CD14-positive monocyte (primary cell): Measurements from ENCODE around the gene ARHGAP32. TPM values are rescaled to one million over a fixed set of nuclear protein-coding genes. Genes with fewer than 3 reads are reported as not detected.

Experiments
- DNase-seq, 3 donors: peaks; one replicate each; pipeline ENCODE4 v3.0.0-alpha.2; 2011 to 2022
- H2AFZ ChIP-seq: 2 replicates; pipeline ENCODE4 v1.6.0; 2012; ENCODE audit warnings: mild to moderate bottlenecking, low read depth, low read length, inconsistent platforms; ENCODE audit not compliant: insufficient read depth, poor library complexity, severe bottlenecking
- H3K27ac ChIP-seq, 2 donors: 1 replicate in 1 of 2; 2 replicates in 1 of 2; pipeline ENCODE4 v1.5.1; 2012 to 2013; ENCODE audit warnings: low read length in 2 of 2, control low read depth in 1 of 2, inconsistent platforms in 1 of 2, low read depth in 1 of 2, mild to moderate bottlenecking in 1 of 2
- H3K27me3 ChIP-seq, 2 donors: one replicate each; pipeline versions ENCODE4 v1.6.0 to v1.6.1; 2011 to 2013; ENCODE audit warnings: low read length in 2 of 2; ENCODE audit not compliant: control insufficient read depth in 2 of 2, insufficient read depth in 2 of 2
- H3K36me3 ChIP-seq, 2 donors: replicated peaks in 1 of 2; 1 replicate in 1 of 2; 2 replicates in 1 of 2; pipeline versions ENCODE4 v1.5.1 to v1.6.1; 2012 to 2013; ENCODE audit warnings: low read length in 2 of 2, control low read depth in 1 of 2, inconsistent platforms in 1 of 2, mild to moderate bottlenecking in 1 of 2; ENCODE audit not compliant: insufficient read depth in 2 of 2, control insufficient read depth in 1 of 2
- H3K4me1 ChIP-seq, 2 donors: 1 replicate in 1 of 2; 2 replicates in 1 of 2; pipeline versions ENCODE4 v1.5.1 to v1.6.1; 2012 to 2013; ENCODE audit warnings: low read length in 2 of 2, control low read depth in 1 of 2, inconsistent platforms in 1 of 2, mild to moderate bottlenecking in 1 of 2, moderate library complexity in 1 of 2; ENCODE audit not compliant: insufficient read depth in 2 of 2, control insufficient read depth in 1 of 2
- H3K4me2 ChIP-seq: replicated peaks from 2 replicates; pipeline ENCODE3; 2012; ENCODE audit warnings: low read length, moderate library complexity, mild to moderate bottlenecking; ENCODE audit not compliant: poor library complexity, severe bottlenecking; ENCODE audit errors: extremely low read depth
- H3K4me3 ChIP-seq, 3 experiments: fragments of 200-600 bp in 1 of 3; sonication (generic) in 1 of 3; replicated peaks in 1 of 3; 1 replicate in 2 of 3; 2 replicates in 1 of 3; pipeline ENCODE4 v1.5.1; 2011 to 2013; ENCODE audit warnings: low read length in 3 of 3, mild to moderate bottlenecking in 3 of 3, control low read depth in 2 of 3, low read depth in 2 of 3, inconsistent platforms in 1 of 3, moderate library complexity in 1 of 3
- H3K79me2 ChIP-seq: 2 replicates; pipeline ENCODE4 v1.6.0; 2012; ENCODE audit warnings: mild to moderate bottlenecking, control low read depth, inconsistent platforms, low read length, moderate library complexity; ENCODE audit not compliant: insufficient read depth
- H3K9ac ChIP-seq: 2 replicates; pipeline ENCODE4 v1.6.0; 2017; ENCODE audit warnings: low read length, mild to moderate bottlenecking; ENCODE audit not compliant: insufficient read depth, poor library complexity, severe bottlenecking
- H3K9me3 ChIP-seq, 2 donors: replicated peaks in 1 of 2; 1 replicate in 1 of 2; 2 replicates in 1 of 2; pipeline versions ENCODE4 v1.5.1 to v1.6.1; 2012 to 2013; ENCODE audit warnings: low read length in 2 of 2, control low read depth in 1 of 2; ENCODE audit not compliant: control insufficient read depth in 1 of 2, insufficient read depth in 1 of 2
- H4K20me1 ChIP-seq: 2 replicates; pipeline ENCODE4 v1.6.0; 2012; ENCODE audit warnings: mild to moderate bottlenecking, low read length, control low read depth, moderate library complexity; ENCODE audit not compliant: insufficient read depth
- H3K27ac Mint-ChIP-seq, 7 donors: one replicate each; pipeline ENCODE4 v1.8.0; 2020; ENCODE audit warnings: mild to moderate bottlenecking in 7 of 7, mixed read lengths in 7 of 7, moderate library complexity in 6 of 7, inconsistent platforms in 2 of 7
- H3K27me3 Mint-ChIP-seq, 3 donors: one replicate each; pipeline ENCODE4 v1.8.0; 2021 to 2022; ENCODE audit warnings: low read depth in 3 of 3, mild to moderate bottlenecking in 3 of 3, mixed read lengths in 3 of 3, moderate library complexity in 3 of 3, inconsistent platforms in 1 of 3
- H3K36me3 Mint-ChIP-seq, 2 donors: one replicate each; pipeline ENCODE4 v1.8.0; 2020; ENCODE audit warnings: mixed read lengths in 2 of 2, inconsistent platforms in 1 of 2, mild to moderate bottlenecking in 1 of 2
- H3K4me1 Mint-ChIP-seq: one replicate; pipeline ENCODE4 v1.8.0; 2020; ENCODE audit warnings: mild to moderate bottlenecking, mixed read lengths
- H3K4me3 Mint-ChIP-seq, 2 donors: one replicate each; pipeline ENCODE4 v1.8.0; 2020; ENCODE audit warnings: mild to moderate bottlenecking in 2 of 2, mixed read lengths in 2 of 2, moderate library complexity in 1 of 2
- H3K9me3 Mint-ChIP-seq, 7 donors: one replicate each; pipeline ENCODE4 v1.8.0; 2020 to 2022; ENCODE audit warnings: mixed read lengths in 7 of 7, mild to moderate bottlenecking in 6 of 7, moderate library complexity in 6 of 7, inconsistent platforms in 2 of 7
- CTCF ChIP-seq: fragments of 200-600 bp; IDR thresholded peaks from one replicate; pipeline ENCODE4 v1.8.0; 2022; ENCODE audit warnings: antibody characterized with exemption, mild to moderate bottlenecking
- WGBS: methylation state at CpG from one replicate; pipeline ENCODE4 v1.1.5; 2013; ENCODE audit warnings: missing lambda C conversion rate; ENCODE audit not compliant: insufficient coverage; 5-methylcytosine and 5-hydroxymethylcytosine counted together
- intact Hi-C, 2 donors: fragments of 100-400 bp; cut with micrococcal nuclease; formaldehyde crosslinking; loops; one replicate each; pipeline versions ENCODE4 v1.15.0 to v1.15.1; 2023
- polyA plus RNA-seq, 3 donors: library from polyadenylated mRNA; depleted of rRNA in 1 of 3; unstranded in 2 of 3; stranded (reverse) in 1 of 3; fragments of 300-500 nt in 2 of 3; fragments of >200 nt in 1 of 3; fragmentation: Illumina TruSeq in 2 of 3; gene quantifications; 1 replicate in 2 of 3; 2 replicates in 1 of 3; pipeline ENCODE4 v1.2.3, GENCODE V29; 2012 to 2021

Gene ARHGAP32
- polyA plus RNA-seq, 3 donors, result 0.13 to 3.4 (median 0.72) TPM

- H3K27ac ChIP-seq, result no peak overlapping the region
- peaks cover 0 to 2% (median 0%) of the 10 kb centered on the region in 7 donors for H3K9me3 Mint-ChIP-seq
- no peak overlapping the region for H3K27ac Mint-ChIP-seq
- H3K79me2 ChIP-seq, result no peaks in the 10 kb centered on the region
- peaks cover 9% of the 10 kb centered on the region for H3K4me1 Mint-ChIP-seq
- intact Hi-C loops, result no loop called here
- H3K36me3 ChIP-seq, result no peaks in the 10 kb centered on the region
- no peaks in the 10 kb centered on the region for H3K27me3 ChIP-seq
- peaks cover 0 to 5% of the 10 kb centered on the region in 2 donors for H3K4me1 ChIP-seq
- no peak overlapping the region for H3K4me3 ChIP-seq
- no peak overlapping the region for H3K4me3 Mint-ChIP-seq
- no peak for DNase-seq
- peaks cover 2 to 8% (median 6%) of the 10 kb centered on the region in 3 donors for H3K27me3 Mint-ChIP-seq
- peaks cover 0 to 2% of the 10 kb centered on the region in 2 donors for H3K9me3 ChIP-seq
- H3K36me3 Mint-ChIP-seq, result no peaks in the 10 kb centered on the region
- no peaks in the 10 kb centered on the region for H4K20me1 ChIP-seq
- no peak overlapping the region for H3K9ac ChIP-seq
- no peak overlapping the region for H3K4me2 ChIP-seq
- WGBS, result 92% methylated on average over 10 of the region's 16 CpGs
- no peak for TF ChIP-seq CTCF
- H2AFZ ChIP-seq, result no peak overlapping the region
Observed at GRCh38 chr11:128936606-128937251, 255.4 kb downstream of the ARHGAP32 start.

GRCh38 chr11:128934926-128935325 lies 257.2 kb downstream of the ARHGAP32 start:
- no peaks in the 10 kb centered on the region for H4K20me1 ChIP-seq
- no peaks in the 10 kb centered on the region for H3K79me2 ChIP-seq
- no peak for TF ChIP-seq CTCF
- Mint-ChIP-seq H3K4me3 (no peak overlapping the region), H3K27me3 (peaks cover 2 to 6% (median 4%) of the 10 kb centered on the region in 3 donors), H3K4me1 (peaks cover 1% of the 10 kb centered on the region), H3K36me3 (no peaks in the 10 kb centered on the region), H3K9me3 (peaks cover 0 to 3% (median 0%) of the 10 kb centered on the region in 7 donors), H3K27ac (no peak overlapping the region)
- H3K4me1 ChIP-seq, result no peaks in the 10 kb centered on the region
- H2AFZ ChIP-seq, result no peak overlapping the region
- DNase-seq, result no peak
- no peak overlapping the region for H3K4me3 ChIP-seq
- no peaks in the 10 kb centered on the region for H3K27me3 ChIP-seq
- 98% methylated on average over 10 of the region's 10 CpGs for WGBS
- intact Hi-C loops, result no loop called here
- H3K9ac ChIP-seq, result no peak overlapping the region
- no peak overlapping the region for H3K27ac ChIP-seq
- H3K36me3 ChIP-seq, result no peaks in the 10 kb centered on the region
- H3K4me2 ChIP-seq, result no peak overlapping the region
- H3K9me3 ChIP-seq, result peaks cover 0 to 2% of the 10 kb centered on the region in 2 donors
